ENCODE measurements around the gene CBFA2T3.

- TF ChIP-seq ZNF274 (IDR thresholded peaks at IDR 0.05; ENCODE audit: low read depth, low read length): no peak
- TF ChIP-seq YY1 (IDR thresholded peaks at IDR 0.05; ENCODE audit: insufficient read depth, insufficient read length): no peak
- TF ChIP-seq SUZ12 (IDR thresholded peaks at IDR 0.05; ENCODE audit: extremely low read depth, insufficient read depth, insufficient read length): no peak
Measured at GRCh38 chr16:88903267-88903666, 73.7 kb downstream of the CBFA2T3 start.
